Muscle layer of duodenum (tissue), 2 donors: Measurements from ENCODE around the gene VTI1A.

ENCODE experiments used
- H3K27ac ChIP-seq: one replicate; pipeline ENCODE4 v1.7.0; 2013; ENCODE audit warnings: mild to moderate bottlenecking, low read length
- H3K27me3 ChIP-seq: one replicate; pipeline ENCODE4 v1.7.0; 2013; ENCODE audit warnings: low read depth, mild to moderate bottlenecking, control low read depth, low read length
- H3K36me3 ChIP-seq, 2 donors: one replicate each; pipeline ENCODE4 v1.7.0; 2013; ENCODE audit warnings: low read length in 2 of 2, control low read depth in 1 of 2, mild to moderate bottlenecking in 1 of 2; ENCODE audit not compliant: insufficient read depth in 2 of 2, control insufficient read depth in 1 of 2
- H3K4me1 ChIP-seq, 2 donors: one replicate each; pipeline ENCODE4 v1.7.0; 2013; ENCODE audit warnings: low read length in 2 of 2, mild to moderate bottlenecking in 2 of 2, control low read depth in 1 of 2, moderate library complexity in 1 of 2; ENCODE audit not compliant: insufficient read depth in 2 of 2, control insufficient read depth in 1 of 2
- H3K4me3 ChIP-seq, 2 donors: one replicate each; pipeline ENCODE4 v1.7.0; 2013; ENCODE audit warnings: low read length in 2 of 2, low read depth in 1 of 2, mild to moderate bottlenecking in 1 of 2
- H3K9me3 ChIP-seq, 2 donors: one replicate each; pipeline ENCODE4 v1.7.0; 2013; ENCODE audit warnings: low read length in 2 of 2, control low read depth in 1 of 2, mild to moderate bottlenecking in 1 of 2; ENCODE audit not compliant: control insufficient read depth in 1 of 2
- donor health status: healthy.

VTI1A gene

GRCh38 chr10:112769081-112769480 lies 322.1 kb downstream of the VTI1A start:
- Histone ChIP-seq H3K27me3 (no peaks in the 10 kb centered on the region), H3K36me3 (no peaks in the 10 kb centered on the region), H3K9me3 (no peaks in the 10 kb centered on the region), H3K4me3 (no peak overlapping the region), H3K4me1 (no peaks in the 10 kb centered on the region), H3K27ac (no peak overlapping the region)

- Histone ChIP-seq H3K4me3 (no peak overlapping the region), H3K27me3 (no peaks in the 10 kb centered on the region), H3K36me3 (no peaks in the 10 kb centered on the region), H3K27ac (no peak overlapping the region), H3K4me1 (no peaks in the 10 kb centered on the region), H3K9me3 (no peaks in the 10 kb centered on the region)
These were observed 322.8 kb downstream of the VTI1A start for GRCh38 chr10:112769611-112770370.

GRCh38 chr10:112771733-112772132 lies 324.7 kb downstream of the VTI1A start:
- Histone ChIP-seq H3K27ac (no peak overlapping the region), H3K9me3 (no peaks in the 10 kb centered on the region), H3K4me3 (no peak overlapping the region), H3K27me3 (no peaks in the 10 kb centered on the region), H3K36me3 (no peaks in the 10 kb centered on the region), H3K4me1 (peaks cover 0 to 8% of the 10 kb centered on the region in 2 donors)

- peaks cover 0 to 8% of the 10 kb centered on the region in 2 donors for H3K4me1 ChIP-seq
- H3K27ac ChIP-seq, result no peak overlapping the region
- H3K36me3 ChIP-seq, result no peaks in the 10 kb centered on the region
- no peaks in the 10 kb centered on the region for H3K27me3 ChIP-seq
- H3K9me3 ChIP-seq, result no peaks in the 10 kb centered on the region
- no peak overlapping the region for H3K4me3 ChIP-seq
These were observed 326.8 kb downstream of the VTI1A start for GRCh38 chr10:112773783-112774182.

- Histone ChIP-seq H3K36me3 (no peaks in the 10 kb centered on the region), H3K4me3 (no peak overlapping the region), H3K27me3 (no peaks in the 10 kb centered on the region), H3K9me3 (no peaks in the 10 kb centered on the region), H3K27ac (no peak overlapping the region), H3K4me1 (peaks cover 0 to 8% of the 10 kb centered on the region in 2 donors)
These were observed 327.2 kb downstream of the VTI1A start for GRCh38 chr10:112774210-112774609.

- H3K36me3 ChIP-seq, result no peaks in the 10 kb centered on the region
- no peaks in the 10 kb centered on the region for H3K27me3 ChIP-seq
- H3K4me1 ChIP-seq, result peaks cover 0 to 8% of the 10 kb centered on the region in 2 donors
- H3K4me3 ChIP-seq, result no peak overlapping the region
- H3K9me3 ChIP-seq, result no peaks in the 10 kb centered on the region
- no peak overlapping the region for H3K27ac ChIP-seq
These were observed 327.8 kb downstream of the VTI1A start for GRCh38 chr10:112774798-112775197.

- H3K36me3 ChIP-seq, result no peaks in the 10 kb centered on the region
- H3K27me3 ChIP-seq, result no peaks in the 10 kb centered on the region
- no peaks in the 10 kb centered on the region for H3K9me3 ChIP-seq
- no peak overlapping the region for H3K27ac ChIP-seq
- H3K4me3 ChIP-seq, result no peak overlapping the region
- H3K4me1 ChIP-seq, result peaks cover 0 to 8% of the 10 kb centered on the region in 2 donors
These were observed 328.4 kb downstream of the VTI1A start for GRCh38 chr10:112775381-112775780.

- H3K36me3 ChIP-seq, result no peaks in the 10 kb centered on the region
- H3K27me3 ChIP-seq, result no peaks in the 10 kb centered on the region
- H3K9me3 ChIP-seq, result no peaks in the 10 kb centered on the region
- no peak overlapping the region for H3K4me3 ChIP-seq
- no peak overlapping the region for H3K27ac ChIP-seq
- H3K4me1 ChIP-seq, result peaks cover 0 to 8% of the 10 kb centered on the region in 2 donors
These were observed 329.1 kb downstream of the VTI1A start for GRCh38 chr10:112775892-112776674.

- Histone ChIP-seq H3K4me3 (no peak overlapping the region), H3K27ac (no peak overlapping the region), H3K36me3 (no peaks in the 10 kb centered on the region), H3K9me3 (no peaks in the 10 kb centered on the region), H3K4me1 (peaks cover 0 to 8% of the 10 kb centered on the region in 2 donors), H3K27me3 (no peaks in the 10 kb centered on the region)
These were observed 331.6 kb downstream of the VTI1A start for GRCh38 chr10:112778579-112778978.

- no peaks in the 10 kb centered on the region for H3K9me3 ChIP-seq
- peaks cover 0 to 8% of the 10 kb centered on the region in 2 donors for H3K4me1 ChIP-seq
- no peaks in the 10 kb centered on the region for H3K27me3 ChIP-seq
- H3K36me3 ChIP-seq, result no peaks in the 10 kb centered on the region
- no peak overlapping the region for H3K4me3 ChIP-seq
- no peak overlapping the region for H3K27ac ChIP-seq
These were observed 332.2 kb downstream of the VTI1A start for GRCh38 chr10:112779025-112779770.

GRCh38 chr10:112782200-112782907 lies 335.3 kb downstream of the VTI1A start:
- no peak overlapping the region for H3K4me3 ChIP-seq
- H3K27ac ChIP-seq, result no peak overlapping the region
- no peaks in the 10 kb centered on the region for H3K9me3 ChIP-seq
- no peaks in the 10 kb centered on the region for H3K36me3 ChIP-seq
- no peaks in the 10 kb centered on the region for H3K4me1 ChIP-seq
- no peaks in the 10 kb centered on the region for H3K27me3 ChIP-seq
